NOMO-1 treated with DMSO at 0.1 percent for 48 hours (cell line): ENCODE results near the gene PER1.

ENCODE experiments used
- DNase-seq: peaks from one replicate; lab custom pipeline; 2025; ENCODE audit not compliant: unreplicated experiment; lab: John Stamatoyannopoulos, UW

Gene PER1

GRCh38 chr17:8167526-8167925 lies 15.3 kb upstream of the PER1 start:
- no peak for DNase-seq

DNA sequence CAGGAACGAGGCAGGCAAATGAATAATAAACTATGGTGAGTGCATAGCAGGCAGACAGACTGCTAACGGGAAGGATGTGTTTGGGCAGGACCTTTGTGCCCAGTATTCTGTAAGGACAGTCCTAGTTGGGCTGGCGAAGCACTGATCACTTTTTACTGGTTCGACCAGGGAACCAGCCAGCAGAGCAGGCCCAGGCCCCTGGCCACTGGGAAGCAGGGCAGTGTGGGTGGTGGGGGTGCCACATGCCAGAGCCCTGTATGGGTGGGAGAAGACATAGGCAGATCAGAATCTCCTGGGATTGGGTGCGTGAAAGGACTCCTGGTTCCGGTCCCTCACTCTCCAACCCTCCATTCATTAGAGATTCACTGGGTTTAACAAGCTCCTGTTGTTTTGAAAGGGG lies 14.5 kb upstream of the PER1 start:
- DNase-seq, result no peak

DNA sequence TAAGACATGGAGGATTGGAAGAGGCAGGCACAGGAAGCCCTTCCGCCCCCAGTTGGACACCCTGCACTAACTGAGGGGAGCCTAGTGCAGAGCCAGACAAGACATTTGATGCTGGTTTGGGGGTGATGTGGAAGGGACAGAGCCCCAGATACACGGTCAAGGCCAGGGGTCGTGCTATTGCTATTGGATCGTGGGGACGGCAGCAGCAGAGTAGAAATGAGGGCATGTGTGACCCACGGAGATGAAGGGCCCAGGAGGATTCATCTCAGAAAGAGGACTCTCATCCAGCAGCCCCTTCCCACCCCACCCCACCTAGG lies 12.6 kb upstream of the PER1 start:
- DNase-seq, result no peak

DNA sequence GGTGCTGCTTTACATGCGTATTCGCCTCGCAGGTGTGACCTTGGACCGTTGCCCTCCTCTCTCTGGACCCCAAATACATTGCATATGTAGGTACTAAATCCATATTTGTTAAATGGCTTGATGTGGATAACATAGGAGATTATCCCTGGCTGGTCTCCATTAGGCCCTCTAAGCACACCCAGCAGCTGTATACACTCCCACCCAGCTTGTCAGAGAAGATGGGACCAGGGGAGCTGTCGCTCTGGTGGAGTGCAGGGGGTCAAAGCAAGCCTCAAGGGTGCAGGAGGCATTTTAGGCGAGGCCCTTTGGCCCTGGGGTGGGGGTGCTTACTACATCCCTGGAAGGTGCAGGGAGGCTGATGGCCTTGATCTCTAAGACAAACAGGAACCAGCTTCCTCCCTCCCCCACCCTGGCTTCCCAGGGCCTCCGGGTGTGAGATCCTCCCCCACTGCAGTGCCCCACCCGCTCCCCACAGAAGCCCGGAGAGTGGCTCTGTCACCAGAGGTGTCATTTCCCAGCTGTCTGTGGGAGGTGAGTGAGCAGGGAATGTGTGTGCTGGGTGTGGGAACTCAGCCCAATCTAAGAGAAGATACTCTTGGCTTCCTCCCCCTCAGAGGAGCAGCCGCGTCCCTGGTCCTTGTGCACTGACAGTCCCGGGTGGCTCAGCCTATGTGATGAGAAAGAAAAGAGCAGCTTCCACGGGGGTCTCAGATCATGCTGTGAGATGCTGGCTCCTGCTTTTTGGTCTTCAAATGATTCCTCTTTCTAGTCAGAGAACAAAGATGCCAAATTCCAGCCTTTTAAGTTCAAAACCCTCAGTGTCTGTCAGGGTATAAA lies 12.0 kb upstream of the PER1 start:
- peak; percentile 42 for DNase-seq

GRCh38 chr17:8162997-8163977 lies 11.1 kb upstream of the PER1 start:
- DNase-seq, result no peak

GRCh38 chr17:8162233-8162996 lies 10.2 kb upstream of the PER1 start, which contains the start of gene VAMP2:
TSS of gene VAMP2 (minus strand) at chr17:8162948. CDS start at chr17:8162879, 69 bp downstream.
- peak; percentile 53 for DNase-seq

GRCh38 chr17:8161289-8162232 lies 9.4 kb upstream of the PER1 start:
- DNase-seq, result no peak

DNA sequence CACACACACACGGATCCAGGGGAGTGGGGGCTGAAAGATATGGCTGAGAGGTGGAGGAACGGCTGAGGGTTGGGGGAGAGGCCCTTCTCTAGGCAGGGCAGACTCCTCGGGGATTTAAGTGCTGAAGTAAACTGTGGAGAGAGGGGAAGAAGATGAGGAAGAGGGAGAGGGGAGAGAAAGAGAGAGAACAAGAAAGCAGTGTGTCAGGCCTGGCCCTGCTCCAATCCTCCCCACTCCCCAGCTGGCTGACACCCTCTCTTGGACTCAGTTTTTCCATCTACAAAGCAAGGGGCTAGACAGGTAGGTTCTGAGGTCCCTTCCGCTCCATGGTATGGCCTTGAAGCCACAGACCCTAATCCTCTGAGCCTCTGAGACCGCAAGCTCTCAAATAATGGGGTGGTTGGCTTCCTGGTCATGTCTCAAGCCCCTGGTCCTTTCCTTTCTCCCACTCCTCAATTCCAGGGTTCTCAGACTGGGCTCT lies 8.6 kb upstream of the PER1 start:
- no peak for DNase-seq

GRCh38 chr17:8160224-8160577 lies 8.0 kb upstream of the PER1 start:
- DNase-seq, result no peak

DNA sequence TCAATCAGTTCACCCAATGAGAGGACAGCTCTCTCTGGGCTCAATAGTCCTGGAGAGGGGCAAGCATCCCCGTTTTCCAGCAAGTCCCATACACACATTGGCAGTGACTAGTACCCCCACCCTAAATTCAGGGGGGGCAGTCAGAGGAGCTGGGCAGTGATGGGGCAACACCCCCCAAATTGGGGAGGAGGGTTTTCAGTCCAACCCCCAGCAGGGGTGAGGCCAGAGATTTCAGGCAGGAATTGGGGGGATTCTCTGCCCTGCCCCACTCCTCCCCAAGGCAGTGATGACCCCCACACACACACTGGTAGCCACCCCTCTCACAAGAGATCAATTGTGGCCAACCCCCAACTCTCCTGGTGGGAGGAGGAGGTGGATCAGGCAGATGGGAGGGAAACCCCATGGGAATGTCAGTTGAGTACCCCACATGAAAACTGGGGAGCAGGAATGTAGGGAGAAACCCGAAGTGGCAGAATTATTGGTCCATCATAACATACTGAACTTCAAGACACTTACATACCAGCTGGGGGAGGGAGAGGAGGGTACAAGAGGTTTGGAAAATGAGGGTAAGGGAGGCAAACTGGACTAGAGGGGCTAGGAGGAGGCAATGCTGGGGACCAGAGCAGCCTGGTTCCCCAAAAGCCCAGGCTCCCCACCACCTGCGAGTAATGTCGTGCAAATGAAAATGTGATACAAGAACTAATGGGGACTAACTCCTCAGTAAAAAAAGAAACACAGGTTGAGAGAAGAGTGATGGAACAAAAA lies 7.4 kb upstream of the PER1 start:
- DNase-seq, result no peak

GRCh38 chr17:8159032-8159400 lies 6.8 kb upstream of the PER1 start:
- no peak for DNase-seq

DNA sequence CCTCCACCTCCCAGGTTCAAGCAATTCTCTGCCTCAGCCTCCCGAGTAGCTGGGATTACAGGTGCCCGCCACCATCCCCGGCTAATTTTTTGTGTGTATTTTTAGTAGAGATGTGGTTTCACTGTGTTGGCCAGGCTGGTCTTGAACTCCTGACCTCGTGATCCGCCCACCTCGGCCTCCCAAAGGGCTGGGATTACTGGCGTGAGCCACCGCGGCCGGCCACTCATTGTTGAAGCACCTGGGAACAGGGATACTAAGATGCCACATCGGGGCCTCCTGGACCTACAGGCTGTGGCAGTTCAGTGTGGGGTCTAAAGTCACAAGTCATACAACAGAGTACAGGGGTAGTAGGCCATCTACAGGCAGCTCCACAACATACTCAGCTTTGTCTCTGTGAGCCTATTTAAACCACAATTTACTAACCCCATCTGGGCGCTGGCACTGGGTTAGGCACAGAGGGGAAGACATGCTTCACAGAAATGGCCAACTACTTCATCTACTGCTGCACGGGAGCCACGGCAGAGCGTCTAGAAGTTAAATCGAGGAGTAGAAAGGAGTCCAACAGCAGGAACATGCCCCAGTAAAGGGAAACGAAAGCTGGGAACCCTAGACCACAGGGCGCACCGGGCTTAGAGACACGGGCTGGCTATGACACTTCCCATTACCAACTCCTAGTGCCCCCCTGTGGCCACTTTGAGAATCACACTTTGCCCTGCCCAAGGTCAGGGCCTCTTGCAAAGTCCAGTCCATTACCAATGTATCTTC lies 6.2 kb upstream of the PER1 start:
- DNase-seq, result peak; percentile 94

- DNase-seq, result peak; percentile 100
These were observed 4.2 kb upstream of the PER1 start for GRCh38 chr17:8156246-8156992.

- DNase-seq, result no peak
These were observed 3.7 kb upstream of the PER1 start for GRCh38 chr17:8155996-8156245.

- no peak for DNase-seq
These were observed 3.2 kb upstream of the PER1 start for GRCh38 chr17:8155231-8155995.

DNA sequence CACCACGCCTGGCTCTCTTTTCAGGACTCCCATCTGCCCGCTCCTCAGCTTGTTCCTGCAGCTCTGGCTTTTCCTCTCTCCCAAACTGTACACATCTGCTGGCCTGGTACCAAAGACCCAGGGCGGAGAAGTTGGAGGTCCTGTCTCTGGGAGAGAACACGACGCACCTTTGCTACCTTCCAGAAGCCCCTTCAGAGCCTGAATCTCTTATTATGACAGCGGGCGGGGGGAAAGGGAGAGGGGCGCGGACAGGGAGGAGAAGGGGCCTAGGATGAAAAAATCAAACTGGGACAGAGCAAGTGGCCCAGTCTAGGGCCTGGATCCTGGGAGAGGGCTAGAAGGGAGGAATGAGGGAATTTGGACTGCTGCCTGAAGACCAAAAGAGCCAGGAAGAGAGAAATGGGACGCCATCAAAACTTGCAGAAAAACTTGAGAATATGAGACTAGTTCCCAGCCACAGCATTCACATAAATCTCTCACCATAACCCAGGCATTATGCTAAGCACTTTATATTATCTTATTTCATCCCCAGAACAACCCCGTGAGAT lies 2.5 kb upstream of the PER1 start:
- DNase-seq, result no peak

DNA sequence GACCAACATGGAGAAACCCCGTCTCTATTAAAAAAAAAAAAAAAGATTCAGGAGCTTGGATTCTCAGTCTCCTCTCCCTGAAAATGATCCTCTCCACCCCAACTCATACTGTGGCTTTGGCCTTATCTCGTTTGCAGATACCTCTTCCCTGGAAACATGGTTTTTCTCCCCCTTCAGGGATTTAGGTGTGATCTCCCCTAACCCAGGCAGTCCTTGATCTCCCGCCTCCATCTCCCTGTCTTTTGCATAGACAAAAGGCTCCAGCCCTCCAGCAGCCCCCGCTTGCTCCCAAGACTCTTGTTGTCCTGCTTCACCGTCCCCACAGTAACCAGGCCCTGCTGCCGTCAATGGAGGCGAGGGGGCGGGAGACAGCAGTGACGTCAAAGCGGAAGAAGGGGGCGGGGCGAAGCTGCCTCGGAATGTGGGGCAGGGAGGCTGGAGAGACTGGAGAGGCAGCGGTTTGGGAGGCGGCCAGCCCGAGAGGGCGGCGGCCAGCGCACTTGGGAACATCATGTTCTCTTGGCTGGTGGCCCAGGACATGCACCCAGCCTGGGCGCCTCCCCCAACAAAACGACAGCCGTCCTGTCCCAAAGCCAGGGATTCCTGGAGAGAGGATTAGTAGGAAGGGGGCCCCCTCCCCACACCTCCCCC lies 1.9 kb upstream of the PER1 start:
- peak; percentile 43 for DNase-seq
